A549 (cell line): ENCODE data around the gene RNU5D-1.
"Not testable (repeated sequence)": the region's sequence is repeated elsewhere in the genome, so short reads cannot be mapped to it uniquely, and the experiment has no call there.

Experiments
- EP300 ChIP-seq, 2 experiments: fragments of >200 bp; sonication (Bioruptor Twin); formaldehyde crosslinking; IDR thresholded peaks; 2 replicates in 1 of 2; 3 replicates in 1 of 2; pipeline ENCODE4 v1.6.1; 2016 to 2017
- RFX5 ChIP-seq: fragments of 450-650 bp; IDR thresholded peaks from 2 replicates; pipeline ENCODE4 v1.7.1; 2014; ENCODE audit warnings: antibody characterized with exemption, mild to moderate bottlenecking, moderate library complexity
- TF ChIP-seq, protein P1 (sequence below): fragments of >200 bp; sonication (Bioruptor Twin); formaldehyde crosslinking; IDR thresholded peaks from 3 replicates; pipeline ENCODE4 v1.5.1; 2016
- TF ChIP-seq, protein P2 (sequence below): IDR thresholded peaks from 2 replicates; pipeline ENCODE4 v1.6.1; 2012

DNA sequence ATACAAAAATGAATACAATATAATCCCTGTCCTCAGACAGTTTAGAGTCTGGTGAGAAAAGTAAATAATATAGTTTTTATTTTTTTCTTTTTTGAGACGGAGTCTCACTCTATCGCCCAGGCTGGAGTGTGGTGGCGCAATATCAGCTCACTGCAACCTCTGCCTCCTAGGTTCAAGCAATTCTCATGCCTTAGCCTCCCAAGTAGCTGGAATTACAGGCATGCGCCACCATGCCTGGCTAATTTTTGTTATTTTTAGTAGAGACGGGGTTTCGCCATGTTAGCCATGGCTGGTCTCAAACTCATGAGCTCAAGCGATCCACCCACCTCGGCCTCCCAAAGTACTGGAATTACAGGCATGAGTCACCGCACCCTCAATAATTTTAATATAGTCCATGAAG, 31.6 kb downstream of the RNU5D-1 start:
- TF ChIP-seq, protein P1, sequence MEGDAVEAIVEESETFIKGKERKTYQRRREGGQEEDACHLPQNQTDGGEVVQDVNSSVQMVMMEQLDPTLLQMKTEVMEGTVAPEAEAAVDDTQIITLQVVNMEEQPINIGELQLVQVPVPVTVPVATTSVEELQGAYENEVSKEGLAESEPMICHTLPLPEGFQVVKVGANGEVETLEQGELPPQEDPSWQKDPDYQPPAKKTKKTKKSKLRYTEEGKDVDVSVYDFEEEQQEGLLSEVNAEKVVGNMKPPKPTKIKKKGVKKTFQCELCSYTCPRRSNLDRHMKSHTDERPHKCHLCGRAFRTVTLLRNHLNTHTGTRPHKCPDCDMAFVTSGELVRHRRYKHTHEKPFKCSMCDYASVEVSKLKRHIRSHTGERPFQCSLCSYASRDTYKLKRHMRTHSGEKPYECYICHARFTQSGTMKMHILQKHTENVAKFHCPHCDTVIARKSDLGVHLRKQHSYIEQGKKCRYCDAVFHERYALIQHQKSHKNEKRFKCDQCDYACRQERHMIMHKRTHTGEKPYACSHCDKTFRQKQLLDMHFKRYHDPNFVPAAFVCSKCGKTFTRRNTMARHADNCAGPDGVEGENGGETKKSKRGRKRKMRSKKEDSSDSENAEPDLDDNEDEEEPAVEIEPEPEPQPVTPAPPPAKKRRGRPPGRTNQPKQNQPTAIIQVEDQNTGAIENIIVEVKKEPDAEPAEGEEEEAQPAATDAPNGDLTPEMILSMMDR, result not testable (repeated sequence)
- not testable (repeated sequence) for TF ChIP-seq EP300 (IDR thresholded peaks at IDR 0.05); RFX5
- TF ChIP-seq, protein P2, sequence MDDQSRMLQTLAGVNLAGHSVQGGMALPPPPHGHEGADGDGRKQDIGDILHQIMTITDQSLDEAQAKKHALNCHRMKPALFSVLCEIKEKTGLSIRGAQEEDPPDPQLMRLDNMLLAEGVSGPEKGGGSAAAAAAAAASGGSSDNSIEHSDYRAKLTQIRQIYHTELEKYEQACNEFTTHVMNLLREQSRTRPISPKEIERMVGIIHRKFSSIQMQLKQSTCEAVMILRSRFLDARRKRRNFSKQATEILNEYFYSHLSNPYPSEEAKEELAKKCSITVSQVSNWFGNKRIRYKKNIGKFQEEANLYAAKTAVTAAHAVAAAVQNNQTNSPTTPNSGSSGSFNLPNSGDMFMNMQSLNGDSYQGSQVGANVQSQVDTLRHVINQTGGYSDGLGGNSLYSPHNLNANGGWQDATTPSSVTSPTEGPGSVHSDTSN, result not testable (repeated sequence)
